Bronchial epithelial cell (primary cell): ENCODE results near the gene RIMBP2. TPM values are rescaled to one million over a fixed set of nuclear protein-coding genes. Genes with fewer than 3 reads are reported as not detected.

Source experiments
- DNase-seq: peaks from one replicate; pipeline ENCODE4 v3.0.0-alpha.2; 2010; ENCODE audit warnings: low read depth
- FAIRE-seq: peaks from 2 replicates; lab custom pipeline; 2011; peaks lifted over from hg19 to GRCh38; lab: Jason Lieb, UNC
- H3K27me3 ChIP-seq: 2 replicates; pipeline ENCODE4 v1.5.1; 2011; ENCODE audit warnings: low read length; ENCODE audit not compliant: control insufficient read depth, insufficient read depth
- H3K36me3 ChIP-seq: 2 replicates; pipeline ENCODE4 v1.5.1; 2011; ENCODE audit warnings: low read length; ENCODE audit not compliant: control insufficient read depth, insufficient read depth
- H3K4me3 ChIP-seq: 2 replicates; pipeline ENCODE4 v1.5.1; 2011; ENCODE audit warnings: mild to moderate bottlenecking, low read depth, low read length, control low read depth
- total RNA-seq: library from RNA; depleted of rRNA; stranded (reverse); fragments of >200 nt; gene quantifications from 2 replicates; pipeline ENCODE4 v1.2.1, GENCODE V29; 2014
- TF ChIP-seq, protein P1 (sequence below): IDR thresholded peaks from 2 replicates; pipeline ENCODE4 v1.5.1; 2011; ENCODE audit warnings: mild to moderate bottlenecking, moderate library complexity, low read length, control low read depth, inconsistent platforms; ENCODE audit not compliant: insufficient read depth, severe bottlenecking

RIMBP2 gene
- total RNA-seq, 1 donor from 2014 or later, result not detected

GRCh38 chr12:130529781-130530180 is 186.3 kb downstream of the RIMBP2 start:
- FAIRE-seq (no peak), DNase-seq (no peak)
- H3K36me3 ChIP-seq, result no peaks in the 10 kb centered on the region

GRCh38 chr12:130527239-130527638 is 188.9 kb downstream of the RIMBP2 start:
- H3K4me3 ChIP-seq, result no peak overlapping the region
- H3K36me3 ChIP-seq, result no peaks in the 10 kb centered on the region
- TF ChIP-seq, protein P1, sequence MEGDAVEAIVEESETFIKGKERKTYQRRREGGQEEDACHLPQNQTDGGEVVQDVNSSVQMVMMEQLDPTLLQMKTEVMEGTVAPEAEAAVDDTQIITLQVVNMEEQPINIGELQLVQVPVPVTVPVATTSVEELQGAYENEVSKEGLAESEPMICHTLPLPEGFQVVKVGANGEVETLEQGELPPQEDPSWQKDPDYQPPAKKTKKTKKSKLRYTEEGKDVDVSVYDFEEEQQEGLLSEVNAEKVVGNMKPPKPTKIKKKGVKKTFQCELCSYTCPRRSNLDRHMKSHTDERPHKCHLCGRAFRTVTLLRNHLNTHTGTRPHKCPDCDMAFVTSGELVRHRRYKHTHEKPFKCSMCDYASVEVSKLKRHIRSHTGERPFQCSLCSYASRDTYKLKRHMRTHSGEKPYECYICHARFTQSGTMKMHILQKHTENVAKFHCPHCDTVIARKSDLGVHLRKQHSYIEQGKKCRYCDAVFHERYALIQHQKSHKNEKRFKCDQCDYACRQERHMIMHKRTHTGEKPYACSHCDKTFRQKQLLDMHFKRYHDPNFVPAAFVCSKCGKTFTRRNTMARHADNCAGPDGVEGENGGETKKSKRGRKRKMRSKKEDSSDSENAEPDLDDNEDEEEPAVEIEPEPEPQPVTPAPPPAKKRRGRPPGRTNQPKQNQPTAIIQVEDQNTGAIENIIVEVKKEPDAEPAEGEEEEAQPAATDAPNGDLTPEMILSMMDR, result no peak
- no peak for FAIRE-seq
- no peak for DNase-seq
- H3K27me3 ChIP-seq, result no peaks in the 10 kb centered on the region

More at GRCh38 chr12:130529781-130530180, 186.3 kb downstream of the RIMBP2 start:
- TF ChIP-seq, protein P1, result no peak
- H3K4me3 ChIP-seq, result no peak overlapping the region
- H3K27me3 ChIP-seq, result no peaks in the 10 kb centered on the region

DNA sequence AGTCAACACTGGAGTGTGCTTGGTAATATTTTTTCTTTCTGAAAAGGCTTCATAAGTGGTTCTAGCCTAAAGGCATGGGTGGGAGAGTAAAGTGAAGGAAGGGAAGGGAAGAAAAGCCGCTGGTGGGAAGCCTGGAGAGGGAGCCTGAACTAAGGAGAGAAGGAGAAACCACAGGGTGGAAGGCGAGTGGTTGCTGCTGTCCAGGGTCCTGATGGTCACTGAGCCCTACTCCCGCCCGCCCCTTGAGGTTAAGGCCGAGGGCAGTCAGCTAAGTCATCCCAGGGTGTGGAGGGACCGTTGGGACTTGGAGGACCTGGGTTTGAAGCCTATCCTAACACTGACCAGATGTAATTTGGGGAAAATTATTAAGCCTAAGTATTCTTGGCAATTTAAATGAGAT is 189.3 kb downstream of the RIMBP2 start:
- no peak for DNase-seq
- TF ChIP-seq, protein P1, result no peak
- Histone ChIP-seq H3K36me3 (no peaks in the 10 kb centered on the region), H3K27me3 (no peaks in the 10 kb centered on the region), H3K4me3 (no peak overlapping the region)
- no peak for FAIRE-seq

DNA sequence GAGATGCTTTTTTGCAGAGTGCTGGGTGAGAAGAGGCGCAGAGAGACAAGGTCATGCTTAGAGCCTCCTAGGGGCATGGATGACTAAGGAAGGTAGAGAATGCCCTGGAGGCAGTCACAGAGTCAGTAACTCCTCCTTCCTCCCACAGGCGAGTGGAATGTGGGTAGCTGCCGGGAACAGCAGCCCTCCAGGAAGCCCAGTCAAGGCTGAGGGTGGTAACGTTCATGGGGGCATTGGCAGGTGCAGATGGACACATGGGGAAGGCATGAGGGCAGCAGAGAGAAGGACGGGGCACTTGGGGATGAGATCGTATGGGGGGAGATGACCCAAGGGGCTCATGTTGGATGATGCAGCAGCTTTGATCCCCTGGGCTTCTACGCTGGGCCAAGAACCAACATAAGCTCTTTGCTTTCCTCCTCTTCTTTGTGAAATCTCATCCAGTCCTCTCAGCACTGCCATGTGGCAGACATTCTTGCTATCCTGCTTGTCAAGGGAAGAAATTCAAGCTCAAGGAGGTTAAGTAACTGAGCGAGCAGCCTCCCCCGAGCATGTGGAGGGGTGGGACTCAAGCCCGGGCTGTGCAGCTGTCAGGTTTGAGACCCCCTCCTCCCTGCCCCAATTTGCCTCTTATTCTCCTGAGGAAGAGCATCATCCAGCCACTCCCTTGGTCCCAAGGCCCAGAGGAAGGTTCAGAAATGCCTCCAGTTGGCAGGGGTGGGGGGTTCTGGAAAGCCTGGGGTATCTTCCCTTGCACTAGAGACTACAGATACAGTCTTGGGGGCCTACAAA is 190.5 kb downstream of the RIMBP2 start:
- Histone ChIP-seq H3K4me3 (no peak overlapping the region), H3K36me3 (no peaks in the 10 kb centered on the region), H3K27me3 (no peaks in the 10 kb centered on the region)
- FAIRE-seq (no peak), DNase-seq (no peak)
- TF ChIP-seq, protein P1, result no peak

- FAIRE-seq, result no peak
- TF ChIP-seq, protein P1, result no peak
- H3K36me3 ChIP-seq, result no peaks in the 10 kb centered on the region
Observed at GRCh38 chr12:130524759-130525158, 191.3 kb downstream of the RIMBP2 start.

More at GRCh38 chr12:130524759-130525158, 191.3 kb downstream of the RIMBP2 start:
- DNase-seq, result no peak
- no peaks in the 10 kb centered on the region for H3K27me3 ChIP-seq
- H3K4me3 ChIP-seq, result no peak overlapping the region
